ENCODE data around the gene MMS22L. TPM values are rescaled to one million over a fixed set of nuclear protein-coding genes. Genes with fewer than 3 reads are reported as not detected.

Gene MMS22L
- total RNA-seq, 1 experiment from 2014 or later = 52.8 TPM

DNA sequence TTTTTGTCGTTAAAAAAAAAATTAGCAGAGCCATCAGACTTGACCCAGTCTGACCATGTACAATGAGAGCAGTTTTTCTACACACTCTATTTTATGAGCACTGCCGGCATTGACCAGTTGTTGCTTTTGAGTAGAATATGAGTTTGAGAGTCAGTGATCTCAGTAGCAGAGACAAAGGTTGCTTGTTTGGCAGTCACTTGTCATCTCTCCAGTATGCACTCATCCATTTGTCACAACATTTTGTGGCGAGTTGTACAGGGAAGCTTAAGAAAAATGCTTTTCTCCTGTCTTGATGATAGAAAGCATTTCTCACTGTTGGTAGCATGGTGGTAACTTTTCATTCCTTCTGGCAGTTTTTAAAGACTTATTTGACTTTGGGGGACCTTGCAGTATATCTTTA is 159.9 kb downstream of the MMS22L start:
- H3K23me2 ChIP-seq (ENCODE audit: insufficient read length, low read depth, low read length, poor library complexity, severe bottlenecking) = no peaks in the 10 kb centered on the region
- H3K27me3 Mint-ChIP-seq (ENCODE audit: low read depth) = no peaks in the 10 kb centered on the region
- H3K4ac ChIP-seq (ENCODE audit: low read depth, low read length) = no peak overlapping the region
- no peaks in the 10 kb centered on the region for H3K4me1 Mint-ChIP-seq
- H3K4me3 Mint-ChIP-seq = no peak overlapping the region
- H3K4me1 ChIP-seq (ENCODE audit: insufficient read depth, low read length) = no peaks in the 10 kb centered on the region
- H2BK5ac ChIP-seq (ENCODE audit: insufficient read length, low read length) = no peak overlapping the region
- no peak overlapping the region for H4K8ac ChIP-seq (replicated peaks; ENCODE audit: insufficient read length, low read depth, low read length)
- no peak overlapping the region for H2AFZ ChIP-seq (ENCODE audit: low read length)
- TF ChIP-seq, protein P1, sequence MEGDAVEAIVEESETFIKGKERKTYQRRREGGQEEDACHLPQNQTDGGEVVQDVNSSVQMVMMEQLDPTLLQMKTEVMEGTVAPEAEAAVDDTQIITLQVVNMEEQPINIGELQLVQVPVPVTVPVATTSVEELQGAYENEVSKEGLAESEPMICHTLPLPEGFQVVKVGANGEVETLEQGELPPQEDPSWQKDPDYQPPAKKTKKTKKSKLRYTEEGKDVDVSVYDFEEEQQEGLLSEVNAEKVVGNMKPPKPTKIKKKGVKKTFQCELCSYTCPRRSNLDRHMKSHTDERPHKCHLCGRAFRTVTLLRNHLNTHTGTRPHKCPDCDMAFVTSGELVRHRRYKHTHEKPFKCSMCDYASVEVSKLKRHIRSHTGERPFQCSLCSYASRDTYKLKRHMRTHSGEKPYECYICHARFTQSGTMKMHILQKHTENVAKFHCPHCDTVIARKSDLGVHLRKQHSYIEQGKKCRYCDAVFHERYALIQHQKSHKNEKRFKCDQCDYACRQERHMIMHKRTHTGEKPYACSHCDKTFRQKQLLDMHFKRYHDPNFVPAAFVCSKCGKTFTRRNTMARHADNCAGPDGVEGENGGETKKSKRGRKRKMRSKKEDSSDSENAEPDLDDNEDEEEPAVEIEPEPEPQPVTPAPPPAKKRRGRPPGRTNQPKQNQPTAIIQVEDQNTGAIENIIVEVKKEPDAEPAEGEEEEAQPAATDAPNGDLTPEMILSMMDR (conservative IDR thresholded peaks at IDR 0.05) = no peak
- H3K79me2 ChIP-seq (ENCODE audit: insufficient read depth, low read length) = no peaks in the 10 kb centered on the region
- H3K4me2 ChIP-seq (ENCODE audit: insufficient read depth, insufficient read length, low read length) = no peak overlapping the region
- H2BK120ac ChIP-seq (ENCODE audit: low read depth, low read length, poor library complexity, severe bottlenecking) = no peak overlapping the region
- no peak overlapping the region for H3K14ac ChIP-seq (ENCODE audit: insufficient read depth, low read length)
- no peak overlapping the region for H3K9ac ChIP-seq (ENCODE audit: extremely low read depth, insufficient read length, low read length)
- H2BK15ac ChIP-seq (ENCODE audit: low read depth, low read length) = no peak overlapping the region
- no CpG with 5 or more reads among the region's 3 CpGs for WGBS (ENCODE audit: extremely low coverage, insufficient read length, low lambda C conversion rate)
- no peaks in the 10 kb centered on the region for H3K79me1 ChIP-seq (ENCODE audit: insufficient read depth, low read depth, low read length, poor library complexity, severe bottlenecking)
- H3K36me3 Mint-ChIP-seq (ENCODE audit: insufficient read depth in 1 of 3, low read depth in 3 of 3) = no peaks in the 10 kb centered on the region; a peak in 1 of 7 replicates
- H3K9me3 Mint-ChIP-seq = peaks cover 0 to 3% of the 10 kb centered on the region in 2 experiments; a peak in 3 of 5 replicates
- H3K56ac ChIP-seq (ENCODE audit: insufficient read length, low read depth, low read length) = no peak overlapping the region
- no peak overlapping the region for H3T11ph ChIP-seq (ENCODE audit: low read length)
- H2AK5ac ChIP-seq (ENCODE audit: insufficient read length, low read length) = no peak overlapping the region
- H4K20me1 ChIP-seq (ENCODE audit: control insufficient read depth, insufficient read depth, insufficient read length) = no peaks in the 10 kb centered on the region
- no peak overlapping the region for H2BK20ac ChIP-seq (ENCODE audit: low read depth, low read length, poor library complexity, severe bottlenecking)
- no peak overlapping the region for H3K18ac ChIP-seq (ENCODE audit: insufficient read length, low read depth, low read length)
- no peak for DNase-seq
- H4K91ac ChIP-seq (ENCODE audit: insufficient read length, low read depth, low read length) = no peak overlapping the region
- no peaks in the 10 kb centered on the region for H3K9me3 ChIP-seq (ENCODE audit: control insufficient read depth, low read depth, low read length)
- no peak overlapping the region for H3K27ac ChIP-seq (ENCODE audit: insufficient read length, low read depth, low read length)
- H3K23ac ChIP-seq (ENCODE audit: insufficient read length, low read depth, low read length) = no peak overlapping the region
- no peak overlapping the region for H2BK12ac ChIP-seq (ENCODE audit: insufficient read length, low read depth, low read length)
- no peaks in the 10 kb centered on the region for H3K27me3 ChIP-seq (ENCODE audit: insufficient read depth, low read length)
- H3K27ac Mint-ChIP-seq = no peak overlapping the region
- no peak overlapping the region for H4K5ac ChIP-seq (ENCODE audit: insufficient read length, low read depth, low read length)

Measured in H9 (cell line).